ENCODE results near the gene MIDN.
A peak's percentile ranks its signal among the peaks of the same experiment; 100 is the strongest.

MIDN gene

DNA sequence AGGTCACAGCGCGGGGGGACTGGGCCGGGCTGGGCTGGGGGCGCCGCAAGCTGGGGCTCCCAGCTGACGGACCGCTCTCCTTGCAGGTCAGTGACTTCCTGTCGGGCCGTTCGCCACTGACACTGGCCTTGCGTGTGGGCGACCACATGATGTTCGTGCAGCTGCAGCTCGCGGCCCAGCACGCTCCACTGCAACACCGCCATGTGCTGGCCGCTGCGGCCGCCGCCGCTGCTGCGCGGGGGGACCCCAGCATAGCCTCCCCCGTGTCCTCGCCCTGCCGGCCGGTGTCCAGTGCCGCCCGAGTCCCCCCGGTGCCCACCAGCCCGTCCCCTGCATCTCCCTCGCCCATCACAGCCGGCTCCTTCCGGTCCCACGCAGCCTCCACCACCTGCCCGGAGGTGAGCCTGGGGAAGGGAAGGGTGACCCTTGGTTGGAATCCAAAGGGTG, 5.7 kb downstream of the MIDN start:
- Histone ChIP-seq H4K20me1 (ENCODE audit: insufficient read depth, low read length, poor library complexity, severe bottlenecking) (peaks cover 79% of the 10 kb centered on the region), H3K79me2 (ENCODE audit: insufficient read depth, low read length) (peaks cover 85% of the 10 kb centered on the region), H3K4me2 (ENCODE audit: low read depth, low read length, poor library complexity, severe bottlenecking) (peak overlapping the region; percentile 98), H3K9me2 (replicated peaks; ENCODE audit: low read depth, low read length) (no peaks in the 10 kb centered on the region), H3K4me1 (ENCODE audit: insufficient read depth, low read length, poor library complexity, severe bottlenecking) (peaks cover 21% of the 10 kb centered on the region), H3K9ac (ENCODE audit: low read depth, low read length, poor library complexity, severe bottlenecking) (no peak overlapping the region), H2AFZ (ENCODE audit: low read length) (no peak overlapping the region), H3K4me3 (ENCODE audit: low read length, poor library complexity, severe bottlenecking) (peak overlapping the region; percentile 90), H3K9me3 (ENCODE audit: insufficient read depth, low read depth, low read length) (no peaks in the 10 kb centered on the region), H3K27me3 (ENCODE audit: insufficient read depth, low read length, poor library complexity, severe bottlenecking) (no peaks in the 10 kb centered on the region), H3K36me3 (ENCODE audit: insufficient read depth, low read length) (peaks cover 42% of the 10 kb centered on the region; the same call in 1 of the 2 replicates), H3F3A (ENCODE audit: low read depth) (peaks cover 8% of the 10 kb centered on the region; the same call in 1 of the 2 replicates)
- TF ChIP-seq, protein P1, sequence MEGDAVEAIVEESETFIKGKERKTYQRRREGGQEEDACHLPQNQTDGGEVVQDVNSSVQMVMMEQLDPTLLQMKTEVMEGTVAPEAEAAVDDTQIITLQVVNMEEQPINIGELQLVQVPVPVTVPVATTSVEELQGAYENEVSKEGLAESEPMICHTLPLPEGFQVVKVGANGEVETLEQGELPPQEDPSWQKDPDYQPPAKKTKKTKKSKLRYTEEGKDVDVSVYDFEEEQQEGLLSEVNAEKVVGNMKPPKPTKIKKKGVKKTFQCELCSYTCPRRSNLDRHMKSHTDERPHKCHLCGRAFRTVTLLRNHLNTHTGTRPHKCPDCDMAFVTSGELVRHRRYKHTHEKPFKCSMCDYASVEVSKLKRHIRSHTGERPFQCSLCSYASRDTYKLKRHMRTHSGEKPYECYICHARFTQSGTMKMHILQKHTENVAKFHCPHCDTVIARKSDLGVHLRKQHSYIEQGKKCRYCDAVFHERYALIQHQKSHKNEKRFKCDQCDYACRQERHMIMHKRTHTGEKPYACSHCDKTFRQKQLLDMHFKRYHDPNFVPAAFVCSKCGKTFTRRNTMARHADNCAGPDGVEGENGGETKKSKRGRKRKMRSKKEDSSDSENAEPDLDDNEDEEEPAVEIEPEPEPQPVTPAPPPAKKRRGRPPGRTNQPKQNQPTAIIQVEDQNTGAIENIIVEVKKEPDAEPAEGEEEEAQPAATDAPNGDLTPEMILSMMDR (conservative IDR thresholded peaks at IDR 0.05; ENCODE audit: low read length), result no peak
- no peak for TF ChIP-seq EZH2phosphoT487 (IDR thresholded peaks at IDR 0.05; ENCODE audit: borderline replicate concordance)

DNA sequence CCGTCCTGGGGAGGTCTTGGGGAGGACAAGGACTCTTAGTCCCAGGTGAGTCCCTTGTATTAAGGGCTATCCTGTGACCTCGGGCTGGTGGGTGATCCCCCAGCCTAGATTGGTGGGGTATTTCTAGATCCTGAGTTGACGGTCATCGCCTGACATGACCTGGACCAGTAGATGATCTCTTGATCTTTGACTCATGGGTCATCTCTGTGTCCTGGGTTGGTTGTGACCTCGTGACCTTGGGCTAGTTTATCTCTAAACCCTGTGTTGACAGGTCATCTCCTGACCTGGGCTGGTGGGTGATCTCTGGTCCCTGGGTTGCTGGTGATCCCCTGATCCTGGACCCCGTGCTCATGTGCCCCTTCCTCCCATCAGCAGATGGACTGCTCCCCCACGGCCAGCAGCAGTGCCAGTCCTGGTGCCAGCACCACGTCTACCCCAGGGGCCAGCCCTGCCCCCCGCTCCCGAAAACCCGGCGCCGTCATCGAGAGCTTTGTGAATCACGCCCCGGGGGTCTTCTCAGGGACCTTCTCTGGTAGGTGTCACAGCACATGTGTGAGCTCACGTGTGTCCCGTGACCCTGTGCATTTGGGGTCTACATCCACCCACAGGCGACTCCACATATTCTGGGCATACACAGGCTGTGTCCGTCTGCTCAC, 6.3 kb downstream of the MIDN start:
- H3K36me3 ChIP-seq (ENCODE audit: insufficient read depth, low read length), result peaks cover 42% of the 10 kb centered on the region; the same call in 1 of the 2 replicates
- peaks cover 12% of the 10 kb centered on the region; the same call in 1 of the 2 replicates for H3F3A ChIP-seq (ENCODE audit: low read depth)
- H2AFZ ChIP-seq (ENCODE audit: low read length), result no peak overlapping the region
- no peak for TF ChIP-seq EZH2phosphoT487 (IDR thresholded peaks at IDR 0.05; ENCODE audit: borderline replicate concordance)
- TF ChIP-seq, protein P1 (conservative IDR thresholded peaks at IDR 0.05; ENCODE audit: low read length), result no peak
- H3K9ac ChIP-seq (ENCODE audit: low read depth, low read length, poor library complexity, severe bottlenecking), result no peak overlapping the region
- peaks cover 26% of the 10 kb centered on the region for H3K4me1 ChIP-seq (ENCODE audit: insufficient read depth, low read length, poor library complexity, severe bottlenecking)
- no peaks in the 10 kb centered on the region for H3K9me2 ChIP-seq (replicated peaks; ENCODE audit: low read depth, low read length)
- no peaks in the 10 kb centered on the region for H3K9me3 ChIP-seq (ENCODE audit: insufficient read depth, low read depth, low read length)
- no peak overlapping the region for H3K4me3 ChIP-seq (ENCODE audit: low read length, poor library complexity, severe bottlenecking)
- H3K27me3 ChIP-seq (ENCODE audit: insufficient read depth, low read length, poor library complexity, severe bottlenecking), result no peaks in the 10 kb centered on the region
- H3K79me2 ChIP-seq (ENCODE audit: insufficient read depth, low read length), result peaks cover 88% of the 10 kb centered on the region
- H3K4me2 ChIP-seq (ENCODE audit: low read depth, low read length, poor library complexity, severe bottlenecking), result peak overlapping the region; percentile 98
- peaks cover 84% of the 10 kb centered on the region for H4K20me1 ChIP-seq (ENCODE audit: insufficient read depth, low read length, poor library complexity, severe bottlenecking)

DNA sequence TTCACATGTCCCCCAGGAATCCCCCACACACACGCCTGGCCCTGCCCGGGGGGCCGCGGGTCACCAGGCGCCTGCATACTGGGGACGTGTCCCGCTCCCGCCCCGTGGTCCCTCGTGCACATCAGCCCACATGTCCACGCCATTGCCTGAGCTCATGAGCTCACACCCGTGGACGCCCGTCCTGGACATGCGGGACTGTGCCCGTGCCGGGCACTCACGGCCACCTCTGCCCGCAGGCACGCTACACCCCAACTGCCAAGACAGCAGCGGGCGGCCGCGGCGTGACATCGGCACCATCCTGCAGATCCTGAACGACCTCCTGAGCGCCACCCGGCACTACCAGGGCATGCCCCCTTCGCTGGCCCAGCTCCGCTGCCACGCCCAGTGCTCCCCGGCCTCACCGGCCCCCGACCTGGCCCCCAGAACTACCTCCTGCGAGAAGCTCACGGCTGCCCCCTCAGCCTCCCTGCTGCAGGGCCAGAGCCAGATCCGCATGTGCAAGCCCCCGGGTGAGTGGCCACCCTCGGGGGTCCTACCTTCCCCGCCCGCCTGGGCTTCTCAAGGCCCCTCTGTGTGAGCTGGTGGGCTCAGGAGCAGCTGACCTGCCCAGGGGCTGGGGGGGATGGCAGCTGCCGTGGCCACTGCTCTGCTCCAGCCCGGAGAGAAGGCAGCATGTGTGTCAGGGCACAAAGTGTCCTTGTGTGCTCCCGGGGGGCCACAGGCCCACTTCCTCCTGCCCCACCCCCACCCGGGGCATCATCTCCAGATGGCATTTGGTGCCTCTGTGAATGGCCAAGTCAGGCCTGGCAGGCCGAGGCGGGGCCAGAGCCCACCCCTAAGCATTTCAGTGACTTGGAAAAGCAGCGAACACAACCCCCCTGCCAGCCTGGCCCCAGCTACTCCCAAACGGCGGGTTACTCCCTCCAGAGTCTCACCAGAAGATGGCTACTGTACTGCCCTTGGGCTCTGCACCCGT, 7.1 kb downstream of the MIDN start:
- Histone ChIP-seq H3K27me3 (ENCODE audit: insufficient read depth, low read length, poor library complexity, severe bottlenecking) (no peaks in the 10 kb centered on the region), H3K4me1 (ENCODE audit: insufficient read depth, low read length, poor library complexity, severe bottlenecking) (peaks cover 34% of the 10 kb centered on the region), H2AFZ (ENCODE audit: low read length) (no peak overlapping the region), H3K9me3 (ENCODE audit: insufficient read depth, low read depth, low read length) (no peaks in the 10 kb centered on the region), H3F3A (ENCODE audit: low read depth) (peaks cover 16% of the 10 kb centered on the region; the same call in 1 of the 2 replicates), H3K79me2 (ENCODE audit: insufficient read depth, low read length) (peaks cover 86% of the 10 kb centered on the region), H3K36me3 (ENCODE audit: insufficient read depth, low read length) (peaks cover 42% of the 10 kb centered on the region; the same call in 1 of the 2 replicates), H3K4me2 (ENCODE audit: low read depth, low read length, poor library complexity, severe bottlenecking) (no peak overlapping the region), H4K20me1 (ENCODE audit: insufficient read depth, low read length, poor library complexity, severe bottlenecking) (peaks cover 91% of the 10 kb centered on the region), H3K4me3 (ENCODE audit: low read length, poor library complexity, severe bottlenecking) (no peak overlapping the region), H3K9ac (ENCODE audit: low read depth, low read length, poor library complexity, severe bottlenecking) (no peak overlapping the region), H3K9me2 (replicated peaks; ENCODE audit: low read depth, low read length) (no peaks in the 10 kb centered on the region)
- TF ChIP-seq, protein P1 (conservative IDR thresholded peaks at IDR 0.05; ENCODE audit: low read length), result no peak
- no peak for TF ChIP-seq EZH2phosphoT487 (IDR thresholded peaks at IDR 0.05; ENCODE audit: borderline replicate concordance)

Measured in Loucy (cell line).